ENCODE results near the gene PLA2G12B. TPM values are rescaled to one million over a fixed set of nuclear protein-coding genes. Genes with fewer than 3 reads are reported as not detected.
"Not testable (repeated sequence)": the region's sequence is repeated elsewhere in the genome, so short reads cannot be mapped to it uniquely, and the experiment has no call there.

The PLA2G12B gene
- total RNA-seq, 1 donor from 2014 or later = not detected

DNA sequence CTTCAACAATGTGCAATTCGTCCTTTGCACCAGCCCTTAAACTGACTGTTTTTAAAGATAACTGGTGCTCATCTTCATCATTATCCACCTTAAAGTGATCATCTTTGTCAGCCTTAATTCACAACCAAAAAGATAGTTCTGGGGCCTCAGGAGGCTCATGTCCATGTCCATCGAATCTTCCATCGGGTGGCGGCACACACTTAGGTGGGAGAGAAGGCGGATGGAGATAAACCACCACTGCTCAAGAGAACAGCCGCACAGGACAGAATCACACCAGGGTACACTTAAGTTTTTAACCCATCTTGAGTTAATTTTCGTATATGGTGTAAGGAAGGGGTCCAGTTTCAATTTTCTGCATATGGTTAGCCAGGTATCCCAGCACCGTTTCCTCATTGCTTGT lies 36.3 kb downstream of the PLA2G12B start:
- TF ChIP-seq, protein P1, sequence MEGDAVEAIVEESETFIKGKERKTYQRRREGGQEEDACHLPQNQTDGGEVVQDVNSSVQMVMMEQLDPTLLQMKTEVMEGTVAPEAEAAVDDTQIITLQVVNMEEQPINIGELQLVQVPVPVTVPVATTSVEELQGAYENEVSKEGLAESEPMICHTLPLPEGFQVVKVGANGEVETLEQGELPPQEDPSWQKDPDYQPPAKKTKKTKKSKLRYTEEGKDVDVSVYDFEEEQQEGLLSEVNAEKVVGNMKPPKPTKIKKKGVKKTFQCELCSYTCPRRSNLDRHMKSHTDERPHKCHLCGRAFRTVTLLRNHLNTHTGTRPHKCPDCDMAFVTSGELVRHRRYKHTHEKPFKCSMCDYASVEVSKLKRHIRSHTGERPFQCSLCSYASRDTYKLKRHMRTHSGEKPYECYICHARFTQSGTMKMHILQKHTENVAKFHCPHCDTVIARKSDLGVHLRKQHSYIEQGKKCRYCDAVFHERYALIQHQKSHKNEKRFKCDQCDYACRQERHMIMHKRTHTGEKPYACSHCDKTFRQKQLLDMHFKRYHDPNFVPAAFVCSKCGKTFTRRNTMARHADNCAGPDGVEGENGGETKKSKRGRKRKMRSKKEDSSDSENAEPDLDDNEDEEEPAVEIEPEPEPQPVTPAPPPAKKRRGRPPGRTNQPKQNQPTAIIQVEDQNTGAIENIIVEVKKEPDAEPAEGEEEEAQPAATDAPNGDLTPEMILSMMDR (IDR thresholded peaks at IDR 0.05; ENCODE audit: insufficient read depth, low read length, severe bottlenecking) = no peak
- FAIRE-seq (no peak), DNase-seq (ENCODE audit: low read depth) (no peak)
- Histone ChIP-seq H3K27me3 (ENCODE audit: control insufficient read depth, insufficient read depth, low read length) (no peaks in the 10 kb centered on the region), H3K36me3 (ENCODE audit: control insufficient read depth, insufficient read depth, low read length) (no peaks in the 10 kb centered on the region), H3K4me3 (ENCODE audit: low read depth, low read length) (no peak overlapping the region)

DNA sequence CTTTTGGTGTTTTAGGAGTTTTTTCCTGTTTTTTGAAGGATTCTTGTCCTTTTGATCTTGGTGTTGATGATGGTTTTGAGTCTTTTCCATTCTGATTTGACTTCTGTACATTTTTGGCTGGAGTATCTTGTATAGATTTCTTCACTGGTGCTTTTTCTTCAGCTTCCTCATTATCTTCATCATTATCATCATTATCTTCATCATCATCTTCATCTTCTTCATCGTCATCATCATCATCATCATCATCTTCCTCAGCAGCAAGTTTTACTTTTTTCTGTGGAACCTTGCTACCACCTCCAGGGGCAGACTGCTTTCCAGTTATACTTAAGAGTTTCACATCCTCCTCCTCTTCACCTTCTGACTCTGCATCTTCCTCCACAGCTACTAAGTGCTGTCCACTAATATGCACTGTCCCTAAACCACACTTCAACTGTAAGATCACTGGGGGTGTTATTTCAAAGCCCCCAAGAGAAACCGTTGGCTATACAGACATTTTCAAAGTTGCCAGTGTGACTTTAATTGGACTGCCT lies 36.7 kb downstream of the PLA2G12B start:
- not testable (repeated sequence) for FAIRE-seq; H3K27me3 ChIP-seq (ENCODE audit: control insufficient read depth, insufficient read depth, low read length); H3K36me3 ChIP-seq (ENCODE audit: control insufficient read depth, insufficient read depth, low read length); H3K4me3 ChIP-seq (ENCODE audit: low read depth, low read length); DNase-seq (ENCODE audit: low read depth)

DNA sequence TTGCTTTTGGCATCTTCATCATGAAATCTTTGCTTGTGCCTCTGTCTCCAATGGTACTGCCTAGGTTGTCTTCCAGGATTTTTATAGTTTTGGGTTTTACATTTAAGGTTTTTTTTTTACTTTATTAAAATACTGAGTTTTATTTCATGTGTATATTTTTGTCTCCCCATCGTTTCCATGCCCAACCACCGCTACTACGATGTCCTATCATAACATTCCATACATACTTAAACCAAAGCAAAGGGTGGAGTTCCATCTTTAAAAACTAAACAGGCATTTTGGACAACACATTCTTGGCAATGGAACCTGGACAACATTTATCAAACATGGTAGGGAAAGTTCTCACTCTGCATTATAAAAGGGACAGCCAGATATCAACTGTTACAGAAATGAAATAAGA lies 37.4 kb downstream of the PLA2G12B start:
- not testable (repeated sequence) for H3K4me3 ChIP-seq (ENCODE audit: low read depth, low read length); FAIRE-seq; H3K27me3 ChIP-seq (ENCODE audit: control insufficient read depth, insufficient read depth, low read length); DNase-seq (ENCODE audit: low read depth); H3K36me3 ChIP-seq (ENCODE audit: control insufficient read depth, insufficient read depth, low read length)

DNA sequence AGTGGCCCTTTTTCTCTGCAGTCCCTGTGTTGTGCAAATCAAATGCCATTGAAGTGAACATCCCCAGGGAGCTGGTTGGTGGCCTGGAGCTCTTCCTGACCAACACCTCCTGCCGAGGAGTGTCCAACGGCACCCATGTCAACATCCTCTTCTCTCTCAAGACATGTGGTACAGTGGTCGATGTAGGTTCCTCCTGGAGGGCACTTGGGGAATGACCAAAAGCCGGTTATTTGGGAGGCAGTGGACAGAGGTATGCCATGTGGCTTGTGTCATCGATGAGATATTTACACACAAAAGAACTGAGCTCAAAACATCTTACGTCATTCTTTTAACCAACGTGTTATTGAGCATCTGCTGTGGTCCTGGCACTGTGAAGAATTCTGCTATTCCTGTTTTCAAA lies 41.3 kb downstream of the PLA2G12B start:
- Histone ChIP-seq H3K27me3 (ENCODE audit: control insufficient read depth, insufficient read depth, low read length) (no peaks in the 10 kb centered on the region), H3K36me3 (ENCODE audit: control insufficient read depth, insufficient read depth, low read length) (no peaks in the 10 kb centered on the region), H3K4me3 (ENCODE audit: low read depth, low read length) (no peak overlapping the region)
- DNase-seq (ENCODE audit: low read depth) = no peak
- no peak for FAIRE-seq
- TF ChIP-seq, protein P1 (IDR thresholded peaks at IDR 0.05; ENCODE audit: insufficient read depth, low read length, severe bottlenecking) = no peak

DNA sequence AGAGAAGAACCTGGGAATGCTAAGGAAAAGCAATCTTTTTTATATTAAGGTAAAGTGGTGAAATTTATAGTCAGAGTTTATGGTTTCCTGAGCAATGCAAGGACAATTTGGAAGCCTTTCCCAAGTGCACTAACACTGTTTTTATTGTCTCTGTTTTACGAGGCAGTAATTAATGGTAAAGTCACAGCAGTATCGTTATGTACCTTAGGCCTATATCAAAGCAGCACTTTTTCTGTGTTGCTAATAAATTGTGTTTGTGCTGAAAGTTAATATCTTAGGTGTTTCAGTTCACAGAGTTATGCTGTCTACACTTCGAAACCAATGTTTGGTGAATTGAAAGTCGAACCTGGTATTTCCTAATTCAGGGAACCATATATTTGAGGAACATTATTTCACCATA lies 41.9 kb downstream of the PLA2G12B start:
- TF ChIP-seq, protein P1 (IDR thresholded peaks at IDR 0.05; ENCODE audit: insufficient read depth, low read length, severe bottlenecking) = no peak
- Histone ChIP-seq H3K4me3 (ENCODE audit: low read depth, low read length) (no peak overlapping the region), H3K36me3 (ENCODE audit: control insufficient read depth, insufficient read depth, low read length) (no peaks in the 10 kb centered on the region), H3K27me3 (ENCODE audit: control insufficient read depth, insufficient read depth, low read length) (no peaks in the 10 kb centered on the region)
- no peak for FAIRE-seq
- no peak for DNase-seq (ENCODE audit: low read depth)

DNA sequence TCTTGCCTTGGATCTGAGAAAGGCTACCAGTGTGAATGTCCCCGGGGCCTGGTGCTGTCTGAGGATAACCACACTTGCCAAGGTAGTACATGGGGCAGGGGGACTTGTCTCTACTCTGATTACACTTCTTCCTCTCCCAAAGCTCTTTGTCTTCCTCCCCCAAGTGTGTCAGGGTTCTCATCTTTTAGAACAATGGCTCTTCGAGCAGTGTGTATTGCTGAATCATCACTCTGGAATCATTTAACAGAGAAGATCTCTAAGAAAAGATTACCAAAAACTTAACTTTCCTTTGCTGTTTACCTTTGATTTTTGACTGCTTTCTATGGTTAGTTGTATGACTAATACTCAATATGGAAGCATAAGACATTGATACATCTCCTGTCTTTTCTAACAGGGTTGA lies 42.8 kb downstream of the PLA2G12B start:
- TF ChIP-seq, protein P1 (IDR thresholded peaks at IDR 0.05; ENCODE audit: insufficient read depth, low read length, severe bottlenecking) = no peak
- Histone ChIP-seq H3K36me3 (ENCODE audit: control insufficient read depth, insufficient read depth, low read length) (no peaks in the 10 kb centered on the region), H3K27me3 (ENCODE audit: control insufficient read depth, insufficient read depth, low read length) (no peaks in the 10 kb centered on the region), H3K4me3 (ENCODE audit: low read depth, low read length) (no peak overlapping the region)
- DNase-seq (ENCODE audit: low read depth) (no peak), FAIRE-seq (no peak)

DNA sequence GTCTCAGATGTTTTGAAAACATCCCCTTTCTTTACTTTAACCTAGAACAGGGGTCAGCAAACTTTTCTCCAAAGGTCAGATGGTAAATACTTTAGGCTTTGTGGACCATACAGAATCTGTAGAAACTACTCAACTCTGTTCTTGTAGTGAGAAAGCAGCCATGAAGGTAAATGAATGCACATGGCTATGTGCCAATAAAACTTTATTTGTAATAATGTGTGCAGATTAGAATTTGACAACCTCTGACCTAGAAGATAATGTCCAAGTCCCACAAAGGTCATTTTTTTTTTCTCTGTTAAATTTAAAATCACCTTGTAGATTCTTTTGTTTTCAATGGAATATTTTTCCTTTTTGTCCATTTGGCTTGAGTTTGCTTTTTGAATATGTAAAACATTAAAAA lies 43.9 kb downstream of the PLA2G12B start:
- Histone ChIP-seq H3K27me3 (ENCODE audit: control insufficient read depth, insufficient read depth, low read length) (no peaks in the 10 kb centered on the region), H3K36me3 (ENCODE audit: control insufficient read depth, insufficient read depth, low read length) (no peaks in the 10 kb centered on the region), H3K4me3 (ENCODE audit: low read depth, low read length) (no peak overlapping the region)
- TF ChIP-seq, protein P1 (IDR thresholded peaks at IDR 0.05; ENCODE audit: insufficient read depth, low read length, severe bottlenecking) = no peak
- FAIRE-seq (no peak), DNase-seq (ENCODE audit: low read depth) (no peak)

Data from bronchial epithelial cell (primary cell).